Gastrocnemius medialis (tissue), 4 donors: Measurements from ENCODE around the gene FGF6.

ENCODE experiments used
- CTCF ChIP-seq, 5 experiments: fragments of 450-650 bp in 3 of 5; fragments of 200-600 bp in 2 of 5; sonication (generic) in 2 of 5; IDR thresholded peaks in 4 of 5; conservative IDR thresholded peaks in 1 of 5; 1 replicate in 4 of 5; 2 replicates in 1 of 5; pipeline ENCODE4 v1.5.1; 2016 to 2019; ENCODE audit warnings: antibody characterized with exemption in 5 of 5, mild to moderate bottlenecking in 3 of 5, moderate library complexity in 3 of 5
- POLR2A ChIP-seq, 2 donors: fragments of 450-650 bp; IDR thresholded peaks; one replicate each; pipeline ENCODE4 v1.6.1; 2017; ENCODE audit warnings: antibody characterized with exemption in 2 of 2, mild to moderate bottlenecking in 2 of 2, moderate library complexity in 2 of 2

- TF ChIP-seq CTCF (IDR thresholded peaks at IDR 0.05 in 4 of 5, conservative IDR thresholded peaks at IDR 0.05 in 1 of 5) (no peak), POLR2A (IDR thresholded peaks at IDR 0.05) (no peak)
These were observed 25.4 kb downstream of the FGF6 start for GRCh38 chr12:4420138-4420670.
